OCI-LY1 (cell line): Measurements from ENCODE around the gene GNAI1.

Source experiments
- EZH2 ChIP-seq: fragments of 200-600 bp; sonication (generic), shearing (Covaris generic); IDR thresholded peaks from 2 replicates; pipeline ENCODE4 v1.8.0; 2017; ENCODE audit warnings: borderline replicate concordance, mixed run types, mild to moderate bottlenecking, antibody characterized with exemption, low read length, moderate library complexity, mixed read lengths
- TF ChIP-seq, protein P1 (sequence below): fragments of 200-600 bp; sonication (generic), shearing (Covaris generic); IDR thresholded peaks from 2 replicates; pipeline ENCODE4 v1.5.1; 2017; ENCODE audit warnings: mild to moderate bottlenecking, antibody characterized with exemption, low read length, moderate library complexity, mixed read lengths

DNA sequence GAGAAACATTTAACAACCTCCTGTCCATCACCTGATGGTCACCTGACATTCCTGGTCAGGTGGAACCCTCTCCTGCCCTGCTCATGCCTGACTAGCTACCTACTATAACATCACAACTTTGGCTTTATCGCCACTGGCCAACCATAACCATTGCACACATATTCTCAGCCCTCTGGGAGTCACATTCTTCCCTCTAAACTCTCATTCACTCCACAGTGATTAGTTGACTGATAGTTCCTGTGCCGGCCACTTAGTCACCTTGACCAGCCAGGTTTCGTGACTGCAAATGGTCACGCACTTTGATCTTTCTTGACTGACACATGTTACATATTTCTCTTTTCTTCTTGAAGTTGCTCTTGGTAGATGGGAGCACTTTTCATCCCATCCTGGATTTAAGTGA is 50.1 kb downstream of the GNAI1 start:
- TF ChIP-seq, protein P1, sequence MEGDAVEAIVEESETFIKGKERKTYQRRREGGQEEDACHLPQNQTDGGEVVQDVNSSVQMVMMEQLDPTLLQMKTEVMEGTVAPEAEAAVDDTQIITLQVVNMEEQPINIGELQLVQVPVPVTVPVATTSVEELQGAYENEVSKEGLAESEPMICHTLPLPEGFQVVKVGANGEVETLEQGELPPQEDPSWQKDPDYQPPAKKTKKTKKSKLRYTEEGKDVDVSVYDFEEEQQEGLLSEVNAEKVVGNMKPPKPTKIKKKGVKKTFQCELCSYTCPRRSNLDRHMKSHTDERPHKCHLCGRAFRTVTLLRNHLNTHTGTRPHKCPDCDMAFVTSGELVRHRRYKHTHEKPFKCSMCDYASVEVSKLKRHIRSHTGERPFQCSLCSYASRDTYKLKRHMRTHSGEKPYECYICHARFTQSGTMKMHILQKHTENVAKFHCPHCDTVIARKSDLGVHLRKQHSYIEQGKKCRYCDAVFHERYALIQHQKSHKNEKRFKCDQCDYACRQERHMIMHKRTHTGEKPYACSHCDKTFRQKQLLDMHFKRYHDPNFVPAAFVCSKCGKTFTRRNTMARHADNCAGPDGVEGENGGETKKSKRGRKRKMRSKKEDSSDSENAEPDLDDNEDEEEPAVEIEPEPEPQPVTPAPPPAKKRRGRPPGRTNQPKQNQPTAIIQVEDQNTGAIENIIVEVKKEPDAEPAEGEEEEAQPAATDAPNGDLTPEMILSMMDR: no peak
- TF ChIP-seq EZH2: no peak
